ENCODE measurements around the gene TINAGL1. TPM values are rescaled to one million over a fixed set of nuclear protein-coding genes. Genes with fewer than 3 reads are reported as not detected.

The TINAGL1 gene
- total RNA-seq, 2 experiments from 2014 or later, result not detected

GRCh38 chr1:31623365-31623764, 47.0 kb downstream of the TINAGL1 start:
- no peak for DNase-seq
- no peak overlapping the region for H3K4me3 Mint-ChIP-seq
- H3K27me3 Mint-ChIP-seq, result peaks cover 6% of the 10 kb centered on the region

GRCh38 chr1:31624309-31624708, 48.0 kb downstream of the TINAGL1 start:
- Mint-ChIP-seq H3K36me3 (ENCODE audit: low read depth) (no peaks in the 10 kb centered on the region), H3K4me3 (no peak overlapping the region), H3K4me1 (ENCODE audit: low read depth) (peaks cover 10% of the 10 kb centered on the region), H3K27me3 (no peaks in the 10 kb centered on the region), H3K27ac (no peak overlapping the region), H3K9me3 (no peaks in the 10 kb centered on the region)
- no peak for TF ChIP-seq CTCF (IDR thresholded peaks at IDR 0.05)
- peak; percentile 20 for DNase-seq
- peak; percentile 55 for ATAC-seq
- CTCF ChIA-PET, result no interaction called here
- intact Hi-C loops (cut with micrococcal nuclease), result no loop called here
- POLR2A ChIA-PET, result interaction anchor here (1.3 kb wide), 1 partner anchor 18 kb away, joined by 3 read pairs; no protein-coding TSS in a partner anchor

More at GRCh38 chr1:31623365-31623764, 47.0 kb downstream of the TINAGL1 start:
- intact Hi-C loops (cut with micrococcal nuclease), result no loop called here
- ChIA-PET POLR2A (no interaction called here), CTCF (no interaction called here)
- peaks cover 10% of the 10 kb centered on the region for H3K4me1 Mint-ChIP-seq (ENCODE audit: low read depth)
- no peaks in the 10 kb centered on the region for H3K9me3 Mint-ChIP-seq
- no peak for TF ChIP-seq CTCF (IDR thresholded peaks at IDR 0.05)
- no peak overlapping the region for H3K27ac Mint-ChIP-seq
- no peak for ATAC-seq
- H3K36me3 Mint-ChIP-seq (ENCODE audit: low read depth), result no peaks in the 10 kb centered on the region

- ChIA-PET POLR2A (interaction anchor here (1.0 to 1.3 kb wide), 2 partner anchors 12 to 18 kb away, joined by 3 read pairs; no protein-coding TSS in a partner anchor), CTCF (no interaction called here)
- Mint-ChIP-seq H3K4me1 (ENCODE audit: low read depth) (peaks cover 10% of the 10 kb centered on the region), H3K27me3 (no peaks in the 10 kb centered on the region), H3K4me3 (no peak overlapping the region), H3K27ac (no peak overlapping the region), H3K36me3 (ENCODE audit: low read depth) (no peaks in the 10 kb centered on the region), H3K9me3 (no peaks in the 10 kb centered on the region)
- intact Hi-C loops (cut with micrococcal nuclease), result no loop called here
- ATAC-seq (no peak), DNase-seq (no peak)
- no peak for TF ChIP-seq CTCF (IDR thresholded peaks at IDR 0.05)
These were observed 48.6 kb downstream of the TINAGL1 start for GRCh38 chr1:31624731-31625514.

- H3K36me3 Mint-ChIP-seq (ENCODE audit: low read depth), result peaks cover 1% of the 10 kb centered on the region
- TF ChIP-seq CTCF (IDR thresholded peaks at IDR 0.05), result no peak
- no peak overlapping the region for H3K27ac Mint-ChIP-seq
- H3K4me1 Mint-ChIP-seq (ENCODE audit: low read depth), result peaks cover 10% of the 10 kb centered on the region
- ATAC-seq, result no peak
- ChIA-PET POLR2A (interaction anchor here (1.0 kb wide), 1 partner anchor 11 kb away, joined by 3 read pairs; no protein-coding TSS in a partner anchor), CTCF (no interaction called here)
- DNase-seq, result no peak
- intact Hi-C loops (cut with micrococcal nuclease), result no loop called here
- no peak overlapping the region for H3K4me3 Mint-ChIP-seq
- H3K27me3 Mint-ChIP-seq, result no peaks in the 10 kb centered on the region
- H3K9me3 Mint-ChIP-seq, result no peaks in the 10 kb centered on the region
These were observed 49.4 kb downstream of the TINAGL1 start for GRCh38 chr1:31625561-31626222.
